Activated T-helper 1 cell treated with Interleukin-2 at 50 U/mL for 16 hours (primary cell): ENCODE results near the gene LIPA.
A peak's percentile ranks its signal among the peaks of the same experiment; 100 is the strongest.

ENCODE experiments used
- DNase-seq: peaks from one replicate; pipeline ENCODE4 v3.0.0-alpha.2; 2020; ENCODE audit warnings: low read depth

Gene LIPA

DNA sequence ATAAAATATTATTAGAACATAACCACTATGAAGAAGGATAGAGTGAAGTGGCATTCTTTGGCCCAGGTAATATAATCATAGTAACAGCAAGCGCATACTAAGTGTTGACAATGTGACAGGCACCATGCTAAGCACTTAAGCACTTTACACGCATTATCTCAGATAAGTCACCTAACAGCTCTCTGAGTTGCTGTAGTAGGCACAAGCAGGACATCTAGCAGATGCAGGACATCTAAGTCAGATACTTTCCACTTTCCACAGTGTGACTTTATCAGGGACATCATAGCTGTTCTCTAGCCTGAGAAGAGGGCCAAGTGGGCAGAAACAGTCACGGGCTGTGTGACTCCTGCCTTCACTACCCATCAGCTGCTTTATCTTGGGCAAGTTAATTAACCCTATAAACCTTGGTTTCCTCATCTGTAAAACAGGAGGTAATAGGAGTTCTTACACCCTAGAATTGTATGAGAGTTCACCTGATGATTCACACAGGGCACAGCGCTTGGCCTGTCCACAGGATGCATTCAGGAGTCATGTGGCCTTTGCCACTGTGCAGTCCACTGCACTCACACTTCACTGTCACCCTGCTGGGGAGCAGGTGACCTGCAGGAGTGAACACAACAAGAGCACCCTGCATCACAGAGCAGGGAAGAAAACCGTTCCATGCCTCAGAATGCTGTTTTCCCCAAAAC is 12.5 kb downstream of the LIPA start:
- DNase-seq, result no peak

DNA sequence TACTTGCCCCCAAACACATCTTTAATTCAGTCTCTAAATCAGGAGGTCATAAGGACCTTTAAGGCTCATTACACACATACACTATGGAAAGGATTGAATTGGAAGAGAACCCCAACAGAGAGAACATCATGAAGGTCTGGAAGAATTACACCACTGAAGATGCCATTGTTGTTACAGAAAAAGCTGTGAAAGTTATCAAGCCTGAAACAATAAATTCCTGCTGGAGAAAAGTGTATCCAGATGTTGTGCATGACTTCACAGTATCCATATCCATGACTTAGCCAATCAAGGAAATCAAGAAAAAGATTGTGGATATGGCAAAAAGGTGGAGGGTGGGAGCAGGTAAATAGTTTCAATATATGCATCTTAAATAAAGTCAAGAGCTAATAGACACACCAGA is 13.7 kb downstream of the LIPA start:
- DNase-seq, result no peak

DNA sequence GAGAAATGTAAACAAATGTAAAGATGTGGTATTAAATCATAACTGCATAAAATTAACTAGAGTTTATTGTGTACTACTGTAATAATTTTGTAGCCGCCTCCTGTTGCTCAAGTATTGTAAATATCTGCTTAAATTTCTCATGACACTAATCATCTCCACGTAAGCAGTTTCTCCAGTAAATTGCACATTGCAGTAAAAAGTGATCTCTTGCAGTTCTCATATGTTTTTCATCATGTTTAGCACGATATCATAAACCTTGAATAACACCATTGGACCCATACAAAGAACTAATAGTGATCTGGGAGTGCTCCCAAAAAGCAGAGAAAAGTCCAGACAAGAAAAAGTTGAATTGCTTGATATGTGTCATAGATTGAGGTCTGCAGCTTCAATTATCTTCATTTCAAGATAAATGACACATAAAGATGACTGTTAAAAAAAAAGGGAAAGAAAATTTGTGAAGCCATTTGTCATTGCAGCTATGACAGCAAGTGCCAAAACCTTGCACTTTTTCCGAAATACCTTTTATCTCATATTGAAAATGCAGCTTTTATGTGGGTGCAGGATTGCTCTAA is 15.3 kb downstream of the LIPA start:
- no peak for DNase-seq

DNA sequence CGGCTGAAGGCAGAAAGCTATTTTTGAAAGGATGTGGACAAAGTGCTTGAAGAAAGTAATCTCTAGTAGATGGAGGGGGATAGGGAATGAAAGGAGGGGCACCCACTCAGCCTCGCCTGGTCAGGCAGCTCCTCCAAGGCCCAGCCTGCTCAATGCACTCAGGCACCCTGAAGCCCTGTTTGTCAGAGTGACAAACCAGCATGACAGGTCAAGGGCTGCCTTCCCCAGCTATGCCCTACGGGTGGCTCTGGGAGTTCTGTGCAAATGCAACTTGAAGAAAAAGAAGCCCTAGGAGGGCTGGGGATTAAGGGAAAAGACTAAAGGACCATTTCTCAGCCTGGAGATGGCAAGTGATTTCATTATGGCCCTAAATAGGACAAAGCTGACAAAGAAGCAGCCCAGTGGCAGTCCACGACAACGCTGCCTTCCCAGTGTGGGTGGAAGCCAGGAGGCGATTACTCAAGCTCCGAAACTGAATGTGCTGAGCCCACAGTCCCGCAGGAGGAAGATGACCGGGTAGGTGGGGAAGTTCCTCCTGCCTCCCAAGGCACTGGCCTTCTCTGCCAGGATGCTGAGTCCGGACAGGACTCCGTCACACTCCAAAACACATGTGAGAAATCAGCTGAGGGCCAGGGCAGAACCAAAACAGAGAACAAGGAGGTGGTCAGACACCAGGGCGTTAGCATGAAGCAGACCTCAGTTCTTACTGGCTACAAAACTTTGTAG is 16.3 kb downstream of the LIPA start:
- DNase-seq, result no peak

DNA sequence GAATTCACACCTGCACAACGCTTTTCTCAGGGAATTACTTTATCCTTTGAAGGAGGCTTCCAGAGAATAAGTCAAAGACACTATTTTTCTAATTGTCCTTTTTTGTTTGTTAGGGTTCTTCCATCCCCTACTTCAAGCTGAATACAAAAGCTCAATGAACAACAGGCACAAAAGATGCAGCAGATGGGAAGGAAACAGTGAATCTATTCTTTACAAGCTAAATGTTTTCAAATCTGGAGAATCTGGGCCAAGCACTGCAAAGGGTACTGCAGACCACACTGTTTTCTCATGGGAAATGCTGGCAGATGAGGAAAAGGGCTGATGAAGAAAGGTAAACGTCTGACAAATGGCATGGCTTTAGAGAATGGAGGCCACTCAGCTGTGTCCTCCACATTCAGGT is 18.5 kb downstream of the LIPA start:
- DNase-seq, result no peak

DNA sequence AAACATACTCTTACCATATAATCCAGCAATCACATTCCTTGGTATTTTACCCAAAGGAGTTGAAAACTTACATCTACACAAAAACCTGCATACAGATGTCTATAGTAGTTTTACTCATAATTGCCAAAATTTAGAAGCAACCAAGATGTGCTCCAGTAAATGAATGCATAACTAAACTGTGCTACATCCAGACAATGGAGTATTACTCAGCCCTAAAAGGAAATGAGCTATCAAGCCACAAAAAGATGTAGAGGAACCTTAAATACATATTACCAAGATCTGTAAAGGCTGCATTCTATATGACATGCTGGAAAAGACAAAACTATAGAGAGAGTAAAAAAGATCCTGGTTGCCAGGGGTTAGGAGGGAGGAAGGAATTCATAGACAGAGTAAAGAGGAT is 22.6 kb downstream of the LIPA start:
- DNase-seq, result no peak

DNA sequence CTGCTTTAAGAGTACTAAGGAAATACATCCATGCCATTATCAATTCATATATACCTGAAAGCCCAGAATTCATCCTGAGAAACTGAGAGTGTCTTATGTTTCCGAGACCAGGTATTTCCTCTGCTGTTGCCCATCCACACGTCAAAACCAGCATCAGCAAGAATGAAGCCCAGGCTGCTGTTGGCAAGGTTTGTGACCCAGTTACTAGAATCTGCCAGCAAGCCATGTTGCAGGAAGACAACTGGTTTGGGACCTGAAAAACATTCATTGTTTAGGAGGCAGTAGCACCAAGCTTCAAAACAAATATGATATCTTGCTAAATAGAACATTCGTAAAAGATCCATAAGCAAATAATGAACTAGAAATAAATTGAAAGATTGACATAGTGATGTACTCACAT is 23.4 kb downstream of the LIPA start:
- no peak for DNase-seq

DNA sequence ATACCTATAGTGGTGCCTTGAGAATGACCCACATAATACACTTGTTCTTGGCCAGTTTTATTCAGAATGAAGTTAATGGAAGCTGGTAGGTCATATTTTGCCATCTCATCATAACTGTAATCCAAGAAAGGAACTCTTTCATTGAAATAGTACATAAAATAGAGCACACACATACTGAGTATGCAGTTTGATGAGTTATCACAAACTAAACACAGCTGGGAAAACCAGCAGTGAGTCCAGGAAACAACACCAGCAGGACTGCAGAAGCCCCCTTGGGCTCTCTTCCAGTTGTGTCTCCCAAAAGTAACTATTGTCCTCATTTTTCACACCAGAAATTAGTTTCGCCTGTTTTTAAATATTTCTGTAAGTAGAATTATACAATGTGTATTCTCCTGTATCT is 24.7 kb downstream of the LIPA start:
- DNase-seq, result no peak

DNA sequence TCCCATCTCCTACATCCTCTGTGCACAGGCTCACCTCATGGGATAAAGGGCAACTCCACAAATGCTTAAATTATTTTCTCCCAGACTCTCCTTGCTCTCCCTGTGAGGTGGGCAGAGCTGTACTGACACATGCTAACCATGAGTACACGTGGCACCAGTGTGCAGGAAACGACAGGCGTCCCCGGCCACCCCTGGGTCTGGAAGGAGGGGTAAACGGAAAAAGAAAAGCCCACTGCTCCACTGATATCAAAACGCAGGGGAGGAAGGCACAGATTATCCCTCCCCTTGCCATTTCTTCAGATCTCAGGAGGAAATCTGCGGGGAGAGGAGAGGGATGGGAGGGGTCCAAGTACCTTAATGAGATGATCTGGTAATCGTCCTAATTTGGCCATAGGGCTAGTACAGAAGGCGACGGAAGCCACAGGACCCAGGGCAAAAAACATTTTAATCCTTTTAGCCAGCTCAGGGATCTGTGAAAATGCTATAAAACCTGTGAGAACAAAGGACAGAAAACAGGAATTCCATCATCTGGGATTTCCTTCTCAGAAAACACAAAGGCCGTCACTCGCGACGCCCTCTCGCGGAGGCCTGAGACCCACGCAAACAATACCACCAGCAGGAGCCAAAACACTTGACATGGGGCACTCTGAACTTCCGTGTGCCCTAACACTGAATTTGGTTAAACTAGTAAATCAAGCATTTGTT is 26.7 kb downstream of the LIPA start:
- DNase-seq, result no peak

DNA sequence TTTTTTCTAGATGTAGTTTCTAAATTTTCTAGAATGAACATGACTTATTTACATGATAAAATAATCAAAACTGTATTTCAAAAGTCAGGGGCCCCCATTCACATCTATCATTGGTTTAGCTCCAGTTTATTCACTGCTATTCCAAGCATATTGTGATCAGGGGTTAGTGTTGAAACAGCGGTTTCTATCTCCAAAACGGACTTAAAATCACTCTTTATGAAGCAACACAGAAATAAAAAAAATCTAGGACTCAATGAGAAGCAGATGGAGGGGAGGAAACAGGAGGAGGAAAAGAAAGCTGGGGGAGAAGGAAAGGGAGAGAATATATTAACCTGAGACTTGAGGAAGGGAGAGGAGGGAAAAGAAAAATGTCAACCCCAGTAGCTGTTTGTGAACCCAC is 29.7 kb downstream of the LIPA start:
- no peak for DNase-seq

DNA sequence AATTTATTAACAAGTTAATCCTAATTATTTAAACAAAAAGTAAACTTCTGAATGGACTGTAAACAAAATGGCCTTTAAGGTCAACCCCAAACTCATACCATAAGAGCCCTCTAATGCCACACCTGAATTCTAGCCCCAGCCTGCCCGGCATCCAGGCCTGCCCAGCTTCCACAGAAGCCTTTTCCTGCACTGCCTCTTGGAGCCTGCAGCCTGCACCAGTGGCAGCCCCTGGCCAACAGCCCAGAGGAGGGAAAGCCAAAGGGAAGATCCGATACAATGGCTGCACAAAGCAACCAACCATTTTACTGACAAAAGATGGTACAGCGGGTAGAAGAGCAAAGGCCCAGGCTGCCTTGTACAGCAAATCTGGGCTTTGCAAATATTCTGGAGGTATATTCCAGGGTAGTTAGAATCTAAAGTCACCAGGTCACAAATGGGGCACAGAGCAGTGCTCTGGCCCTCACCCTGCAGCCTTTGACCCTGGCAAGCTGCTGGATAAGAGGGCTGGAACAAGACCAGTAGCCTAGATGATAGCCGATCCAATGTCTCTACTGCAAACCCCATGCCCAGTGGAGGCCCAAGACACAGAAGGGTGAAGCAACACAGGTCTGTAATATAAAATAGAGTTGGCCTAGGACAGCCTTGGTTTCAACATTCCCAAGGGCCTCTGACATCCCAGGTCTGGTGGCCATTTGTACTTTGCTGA is 31.9 kb downstream of the LIPA start:
- DNase-seq, result no peak

DNA sequence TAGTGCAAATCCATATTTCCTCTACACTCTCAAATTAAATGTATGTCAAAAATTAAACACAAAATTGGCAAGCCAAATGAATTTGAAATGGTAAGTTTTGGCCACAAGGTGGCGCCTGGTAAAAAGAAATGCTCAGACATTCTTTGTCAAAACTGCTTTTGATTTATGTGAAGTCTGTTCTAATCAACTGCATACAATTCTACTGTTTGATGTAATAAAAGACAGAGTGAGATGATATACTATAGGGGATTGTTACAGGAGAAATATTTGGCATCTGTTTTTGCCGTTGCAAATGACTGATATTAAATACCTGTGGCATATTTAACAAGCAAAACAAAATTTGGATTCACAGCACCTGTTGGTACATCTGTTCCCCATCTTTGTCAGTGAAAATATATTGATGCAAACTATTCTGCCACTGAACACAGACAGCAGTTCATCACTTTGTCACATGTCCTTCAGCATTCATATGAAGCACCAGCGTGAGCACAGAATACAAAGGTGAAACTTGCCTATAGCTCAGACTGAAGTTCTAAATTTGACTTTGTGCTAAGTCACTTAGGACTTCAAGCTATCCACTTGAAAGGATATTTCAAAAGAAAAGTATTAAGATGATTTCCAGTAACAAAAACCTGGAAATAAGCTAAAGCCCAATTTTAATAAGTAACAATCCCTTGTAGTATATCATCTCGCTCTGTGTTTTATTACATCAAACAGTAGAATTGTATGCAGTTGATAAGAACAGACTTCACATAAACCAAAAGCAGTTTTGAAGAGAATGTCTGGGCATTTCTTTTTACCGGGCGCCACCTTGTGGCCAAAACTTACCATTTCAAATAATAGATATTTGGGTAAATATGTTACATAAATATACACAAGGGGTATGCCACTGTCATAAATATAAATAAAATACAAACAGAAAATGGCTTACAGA is 34.3 kb downstream of the LIPA start:
- peak; percentile 22 for DNase-seq

DNA sequence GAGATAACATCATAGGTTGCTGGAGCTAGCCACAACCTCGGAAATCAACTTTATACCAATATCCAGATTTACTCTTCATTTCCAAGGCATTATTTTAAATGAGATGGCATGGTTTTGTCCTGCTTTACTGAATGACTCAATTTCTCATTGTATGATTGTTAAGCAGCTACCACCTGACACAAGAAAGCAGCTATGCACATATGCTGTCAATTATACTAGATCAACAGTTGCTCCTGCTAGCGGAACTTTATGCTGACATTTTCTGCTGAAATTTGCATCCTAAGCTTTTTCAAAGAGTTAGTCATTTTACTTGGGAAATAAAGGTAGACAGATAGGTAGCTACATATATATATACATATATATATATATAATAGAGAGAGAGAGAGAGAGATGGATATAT is 35.5 kb downstream of the LIPA start:
- no peak for DNase-seq

DNA sequence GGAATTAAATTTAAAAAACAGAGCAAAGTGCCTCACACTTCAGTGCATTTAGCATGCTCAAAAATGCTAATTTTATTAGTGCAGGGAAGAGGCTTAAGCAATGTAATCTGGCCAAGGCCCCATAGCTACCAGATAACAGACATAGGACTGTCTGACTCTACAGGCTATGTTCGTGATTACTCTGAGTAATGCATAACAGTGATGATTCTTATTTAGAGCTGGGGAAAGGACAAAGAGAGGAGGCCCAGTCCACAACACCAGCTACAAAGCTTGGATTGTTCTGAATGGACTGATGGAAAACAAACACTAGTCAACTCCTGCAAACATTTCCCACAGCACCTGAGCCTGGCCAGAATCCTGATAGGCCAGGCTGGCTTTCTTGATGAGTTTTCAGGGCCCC is 36.1 kb downstream of the LIPA start:
- no peak for DNase-seq

DNA sequence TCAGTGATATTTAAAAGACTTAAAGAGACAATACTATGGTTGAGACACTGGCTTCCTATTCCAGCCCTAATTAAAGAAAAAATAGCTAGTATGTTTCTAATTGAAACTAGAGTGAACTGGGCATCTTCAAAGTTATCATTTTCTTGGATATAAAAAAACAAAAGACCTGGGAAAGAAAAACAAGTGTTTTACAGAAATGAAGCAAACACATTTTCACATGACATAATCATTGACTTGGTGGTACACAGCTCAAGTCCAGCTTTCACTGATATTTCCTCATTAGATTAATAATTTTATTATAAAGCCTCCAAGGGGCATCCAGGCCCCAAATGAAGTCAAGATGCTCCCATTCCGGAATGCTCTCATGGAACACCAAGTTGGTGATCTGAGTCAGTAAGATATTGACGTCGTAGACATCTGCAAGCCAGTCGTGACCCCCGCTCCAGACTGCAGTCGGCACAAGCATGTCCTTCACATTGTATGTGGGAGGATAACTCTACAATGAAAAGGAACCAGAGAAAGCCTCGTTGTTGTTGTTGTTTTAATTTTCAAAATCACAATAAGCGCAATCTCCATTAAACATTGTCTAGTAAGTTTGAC is 36.9 kb downstream of the LIPA start:
- no peak for DNase-seq

DNA sequence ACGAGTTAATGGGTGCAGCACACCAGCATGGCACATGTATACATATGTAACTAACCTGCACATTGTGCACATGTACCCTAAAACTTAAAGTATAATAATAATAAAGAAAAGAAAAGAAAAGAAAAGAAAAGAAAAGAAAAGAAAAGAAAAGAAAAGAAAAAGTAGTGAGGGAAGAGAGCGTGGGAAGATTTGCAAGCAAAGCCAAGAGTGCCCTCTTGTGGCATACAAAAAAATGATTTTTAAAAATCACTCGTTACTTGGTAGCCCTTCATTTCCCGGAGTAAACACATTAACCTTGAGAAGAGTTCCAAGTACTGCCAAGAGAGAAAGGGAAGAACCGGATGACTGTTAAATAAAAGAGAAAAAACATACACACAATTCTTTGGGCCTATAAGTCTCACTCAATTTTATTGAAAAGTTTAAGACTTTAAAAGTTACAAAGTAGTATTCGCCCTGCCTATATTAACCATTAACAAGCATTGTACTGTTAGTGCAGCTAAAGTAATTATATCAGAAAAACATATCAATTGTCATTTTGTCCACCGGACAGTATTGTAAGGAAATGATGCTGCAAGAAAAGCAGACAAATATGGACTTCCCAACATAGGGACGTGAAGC is 38.3 kb downstream of the LIPA start:
- no peak for DNase-seq

DNA sequence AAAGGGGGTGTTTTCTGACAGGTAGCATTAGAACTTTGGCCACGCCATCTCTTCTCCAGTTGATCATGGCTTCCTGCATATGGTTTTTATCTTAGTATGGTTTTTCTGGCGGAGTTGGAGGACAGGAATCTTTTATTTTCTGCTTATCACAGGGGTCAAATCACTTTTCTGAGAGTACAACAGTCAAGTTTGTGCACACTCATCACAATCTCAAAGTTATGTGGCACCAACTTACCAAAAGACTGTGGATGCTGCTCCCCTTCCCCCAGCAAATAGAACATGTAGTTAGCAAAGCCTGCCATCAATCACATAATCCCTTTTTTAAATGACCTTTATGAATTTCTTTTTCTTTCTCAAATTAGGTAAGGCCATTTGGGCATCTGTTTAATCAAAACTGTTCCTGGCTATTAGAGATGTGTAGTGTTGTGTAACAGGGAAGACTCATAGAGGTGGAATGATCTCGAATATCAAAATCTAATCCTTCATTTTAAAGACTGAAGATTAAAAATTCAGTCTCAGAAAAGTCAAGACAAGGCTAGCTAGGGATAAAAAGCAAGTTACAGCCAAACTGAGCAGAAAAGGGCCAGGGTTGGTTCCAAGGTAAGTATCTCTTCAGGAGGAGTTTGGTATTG is 40.7 kb downstream of the LIPA start:
- no peak for DNase-seq

DNA sequence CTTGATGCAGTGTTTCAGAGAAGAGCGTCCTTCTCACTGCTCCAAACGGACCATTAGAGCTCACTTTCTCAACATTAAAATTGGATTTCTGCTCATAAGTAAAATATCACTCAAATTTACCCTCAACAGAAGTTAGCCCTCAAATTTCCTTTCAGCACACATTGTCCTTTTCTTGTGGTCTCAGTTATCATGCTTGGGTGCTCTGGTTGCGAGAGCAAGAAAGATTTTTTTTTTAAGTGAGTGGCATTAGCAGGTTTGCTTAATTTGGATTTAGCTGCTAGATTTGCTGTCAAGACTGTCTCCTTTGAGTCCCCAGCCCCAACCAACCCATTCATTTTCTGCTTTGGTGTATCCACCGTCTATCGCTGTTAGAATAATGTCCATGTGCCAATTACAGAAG is 41.9 kb downstream of the LIPA start:
- DNase-seq, result no peak

DNA sequence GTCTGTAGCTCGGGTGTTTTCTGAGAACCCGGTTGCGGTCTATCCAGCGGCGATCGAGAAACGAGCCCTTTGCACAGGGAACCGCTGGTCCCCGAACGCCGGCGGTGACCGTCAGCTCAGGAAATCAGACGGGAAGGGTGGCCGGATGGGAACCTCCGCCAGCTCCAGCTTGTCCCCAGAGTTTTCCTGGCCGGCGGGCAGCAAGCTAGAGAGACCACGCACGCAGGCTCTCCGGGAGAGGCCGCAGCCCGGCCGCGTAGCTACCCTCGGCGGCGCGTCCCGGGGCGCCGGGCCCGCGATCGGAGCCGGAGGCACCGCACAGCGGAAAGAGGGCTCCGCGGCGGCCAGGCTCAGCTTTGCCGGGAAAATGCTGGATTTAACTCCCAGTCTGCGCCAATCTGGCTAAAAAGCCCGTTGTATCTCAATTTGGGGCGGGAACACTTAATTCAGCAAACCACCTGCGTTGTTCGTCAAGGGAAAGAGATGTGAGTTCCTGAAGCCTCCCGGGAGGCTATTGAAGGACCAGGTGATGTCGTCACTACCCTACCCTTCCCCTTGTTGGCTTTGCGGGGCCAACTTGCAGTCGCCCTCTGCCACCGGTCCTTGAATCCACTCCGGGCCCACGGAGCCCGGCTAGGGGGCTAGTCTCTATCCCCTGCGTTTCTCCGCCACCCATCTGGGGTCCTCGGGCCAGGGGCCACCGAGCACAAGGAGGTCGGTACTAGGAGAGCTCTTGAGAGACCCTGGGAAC is 43.6 kb downstream of the LIPA start:
- DNase-seq, result no peak
